HG03575 (cell line): ENCODE measurements around the gene ABCC1.

Experiments
- ATAC-seq: cut with Tn5 transposase; IDR thresholded peaks from one replicate; pipeline ENCODE4 v1.9.1; 2021; ENCODE audit not compliant: unreplicated experiment, insufficient number of reproducible peaks, low FRiP score; ENCODE audit errors: extremely low read depth

ABCC1 gene

GRCh38 chr16:16030449-16030848 lies 81.0 kb downstream of the ABCC1 start:
- no peak for ATAC-seq

GRCh38 chr16:16031401-16031800 lies 82.0 kb downstream of the ABCC1 start:
- no peak for ATAC-seq

GRCh38 chr16:16032271-16032979 lies 83.0 kb downstream of the ABCC1 start:
- ATAC-seq = no peak

- no peak for ATAC-seq
These were observed 83.8 kb downstream of the ABCC1 start for GRCh38 chr16:16033208-16033717.

- no peak for ATAC-seq
These were observed 87.0 kb downstream of the ABCC1 start for GRCh38 chr16:16036359-16036792.

- no peak for ATAC-seq
These were observed 88.1 kb downstream of the ABCC1 start for GRCh38 chr16:16037521-16037920.

- ATAC-seq = no peak
These were observed 88.6 kb downstream of the ABCC1 start for GRCh38 chr16:16037970-16038369.

- ATAC-seq = no peak
These were observed 89.5 kb downstream of the ABCC1 start for GRCh38 chr16:16038950-16039349.

- ATAC-seq = no peak
These were observed 91.9 kb downstream of the ABCC1 start for GRCh38 chr16:16041196-16041892.

GRCh38 chr16:16042076-16042475 lies 92.7 kb downstream of the ABCC1 start:
- no peak for ATAC-seq

GRCh38 chr16:16045296-16045695 lies 95.9 kb downstream of the ABCC1 start:
- no peak for ATAC-seq

GRCh38 chr16:16045879-16046278 lies 96.5 kb downstream of the ABCC1 start:
- ATAC-seq = no peak

GRCh38 chr16:16047761-16048160 lies 98.3 kb downstream of the ABCC1 start:
- ATAC-seq = no peak

- no peak for ATAC-seq
These were observed 99.6 kb downstream of the ABCC1 start for GRCh38 chr16:16048904-16049582.

GRCh38 chr16:16050106-16050505 lies 100.7 kb downstream of the ABCC1 start:
- no peak for ATAC-seq

- no peak for ATAC-seq
These were observed 101.7 kb downstream of the ABCC1 start for GRCh38 chr16:16051132-16051531.

GRCh38 chr16:16052916-16053315 lies 103.5 kb downstream of the ABCC1 start:
- ATAC-seq = no peak

GRCh38 chr16:16057102-16057501 lies 107.7 kb downstream of the ABCC1 start:
- no peak for ATAC-seq

GRCh38 chr16:16059160-16059559 lies 109.7 kb downstream of the ABCC1 start:
- no peak for ATAC-seq
